ENCODE data around the gene DPP3.

DNA sequence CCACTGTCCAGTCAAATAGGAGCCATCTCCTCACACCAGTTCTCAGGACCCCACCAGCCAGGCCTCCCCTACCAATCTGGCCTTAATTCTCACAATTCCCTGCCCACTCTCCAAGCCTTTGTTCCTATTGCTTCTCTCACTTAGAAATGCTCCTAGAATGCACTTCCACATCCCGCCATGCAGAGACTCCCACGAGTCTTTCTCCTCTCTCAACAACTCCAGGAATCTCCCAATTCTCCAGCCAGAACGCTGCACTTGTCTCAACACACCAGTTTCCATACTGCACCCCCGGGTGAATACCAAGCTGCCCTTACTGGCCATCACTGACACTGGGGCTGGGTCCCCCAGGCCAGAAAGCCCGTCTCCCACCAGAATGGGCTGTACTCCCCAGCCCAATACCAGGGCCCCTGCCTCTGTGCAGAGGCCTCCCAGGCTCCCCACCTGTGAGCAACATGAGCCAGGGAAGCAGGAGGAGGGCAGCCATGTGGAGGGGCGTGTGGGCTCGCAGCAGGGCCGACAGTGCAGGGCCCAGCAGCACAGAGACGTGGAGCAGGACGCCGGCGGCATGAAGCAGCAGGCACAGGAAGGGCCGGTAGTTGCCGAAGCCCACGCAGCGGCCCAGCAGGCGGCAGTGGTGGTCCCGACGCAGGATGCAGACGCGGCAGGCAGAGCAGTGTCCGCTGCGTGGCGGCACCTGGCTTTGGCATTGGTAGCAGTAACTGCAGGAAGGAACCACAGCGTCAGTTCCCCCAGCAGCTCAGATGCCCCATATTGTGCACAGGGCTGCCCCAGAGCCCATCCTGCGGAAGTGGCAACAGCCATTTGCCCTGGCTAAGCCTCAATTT, 63.3 kb downstream of the DPP3 start:
- TF ChIP-seq CBX3 (IDR thresholded peaks at IDR 0.05; ENCODE audit: low read depth) (no peak), POLR2A (IDR thresholded peaks at IDR 0.05; ENCODE audit: borderline replicate concordance, extremely low read depth, insufficient read depth, insufficient read length) (no peak), CEBPB (IDR thresholded peaks at IDR 0.05; ENCODE audit: low read depth) (no peak), EZH2 (IDR thresholded peaks at IDR 0.05) (no peak)
- TF ChIP-seq, protein P1, sequence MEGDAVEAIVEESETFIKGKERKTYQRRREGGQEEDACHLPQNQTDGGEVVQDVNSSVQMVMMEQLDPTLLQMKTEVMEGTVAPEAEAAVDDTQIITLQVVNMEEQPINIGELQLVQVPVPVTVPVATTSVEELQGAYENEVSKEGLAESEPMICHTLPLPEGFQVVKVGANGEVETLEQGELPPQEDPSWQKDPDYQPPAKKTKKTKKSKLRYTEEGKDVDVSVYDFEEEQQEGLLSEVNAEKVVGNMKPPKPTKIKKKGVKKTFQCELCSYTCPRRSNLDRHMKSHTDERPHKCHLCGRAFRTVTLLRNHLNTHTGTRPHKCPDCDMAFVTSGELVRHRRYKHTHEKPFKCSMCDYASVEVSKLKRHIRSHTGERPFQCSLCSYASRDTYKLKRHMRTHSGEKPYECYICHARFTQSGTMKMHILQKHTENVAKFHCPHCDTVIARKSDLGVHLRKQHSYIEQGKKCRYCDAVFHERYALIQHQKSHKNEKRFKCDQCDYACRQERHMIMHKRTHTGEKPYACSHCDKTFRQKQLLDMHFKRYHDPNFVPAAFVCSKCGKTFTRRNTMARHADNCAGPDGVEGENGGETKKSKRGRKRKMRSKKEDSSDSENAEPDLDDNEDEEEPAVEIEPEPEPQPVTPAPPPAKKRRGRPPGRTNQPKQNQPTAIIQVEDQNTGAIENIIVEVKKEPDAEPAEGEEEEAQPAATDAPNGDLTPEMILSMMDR (IDR thresholded peaks at IDR 0.05 in 2 of 3, conservative IDR thresholded peaks at IDR 0.05 in 1 of 3; ENCODE audit: borderline replicate concordance in 1 of 3, insufficient read depth in 1 of 3, low read depth in 2 of 3, low read length in 2 of 3), result no peak
- TF ChIP-seq, protein P2, sequence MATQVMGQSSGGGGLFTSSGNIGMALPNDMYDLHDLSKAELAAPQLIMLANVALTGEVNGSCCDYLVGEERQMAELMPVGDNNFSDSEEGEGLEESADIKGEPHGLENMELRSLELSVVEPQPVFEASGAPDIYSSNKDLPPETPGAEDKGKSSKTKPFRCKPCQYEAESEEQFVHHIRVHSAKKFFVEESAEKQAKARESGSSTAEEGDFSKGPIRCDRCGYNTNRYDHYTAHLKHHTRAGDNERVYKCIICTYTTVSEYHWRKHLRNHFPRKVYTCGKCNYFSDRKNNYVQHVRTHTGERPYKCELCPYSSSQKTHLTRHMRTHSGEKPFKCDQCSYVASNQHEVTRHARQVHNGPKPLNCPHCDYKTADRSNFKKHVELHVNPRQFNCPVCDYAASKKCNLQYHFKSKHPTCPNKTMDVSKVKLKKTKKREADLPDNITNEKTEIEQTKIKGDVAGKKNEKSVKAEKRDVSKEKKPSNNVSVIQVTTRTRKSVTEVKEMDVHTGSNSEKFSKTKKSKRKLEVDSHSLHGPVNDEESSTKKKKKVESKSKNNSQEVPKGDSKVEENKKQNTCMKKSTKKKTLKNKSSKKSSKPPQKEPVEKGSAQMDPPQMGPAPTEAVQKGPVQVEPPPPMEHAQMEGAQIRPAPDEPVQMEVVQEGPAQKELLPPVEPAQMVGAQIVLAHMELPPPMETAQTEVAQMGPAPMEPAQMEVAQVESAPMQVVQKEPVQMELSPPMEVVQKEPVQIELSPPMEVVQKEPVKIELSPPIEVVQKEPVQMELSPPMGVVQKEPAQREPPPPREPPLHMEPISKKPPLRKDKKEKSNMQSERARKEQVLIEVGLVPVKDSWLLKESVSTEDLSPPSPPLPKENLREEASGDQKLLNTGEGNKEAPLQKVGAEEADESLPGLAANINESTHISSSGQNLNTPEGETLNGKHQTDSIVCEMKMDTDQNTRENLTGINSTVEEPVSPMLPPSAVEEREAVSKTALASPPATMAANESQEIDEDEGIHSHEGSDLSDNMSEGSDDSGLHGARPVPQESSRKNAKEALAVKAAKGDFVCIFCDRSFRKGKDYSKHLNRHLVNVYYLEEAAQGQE (IDR thresholded peaks at IDR 0.05; ENCODE audit: low read depth), result no peak
